GM23338 (cell line): ENCODE measurements around the gene SBF2. TPM values are rescaled to one million over a fixed set of nuclear protein-coding genes. Genes with fewer than 3 reads are reported as not detected.

Experiments used
- ATAC-seq: fragments of 200-7000 bp; cut with Tn5 transposase; 3 replicates; pipeline ENCODE4 v1.9.1; 2020
- DNase-seq: peaks from one replicate; pipeline ENCODE4 v3.0.0-alpha.2; 2015; ENCODE audit warnings: low spot score
- H2AFZ ChIP-seq: fragments of 200-600 bp; sonication (generic); 2 replicates; pipeline ENCODE4 v1.8.0; 2016; ENCODE audit warnings: antibody characterized with exemption, mild to moderate bottlenecking, moderate library complexity
- H3F3A ChIP-seq: fragments of 200-600 bp; sonication (generic); replicated peaks from 2 replicates; pipeline ENCODE4 v1.8.0; 2017; ENCODE audit warnings: antibody characterized with exemption, mixed run types, low read depth
- H3K27ac ChIP-seq: fragments of 200-600 bp; sonication (generic); 2 replicates; pipeline ENCODE4 v1.6.1; 2016; ENCODE audit warnings: low read depth
- H3K27me3 ChIP-seq: fragments of 200-600 bp; sonication (generic); 2 replicates; pipeline ENCODE4 v1.8.0; 2016; ENCODE audit warnings: mild to moderate bottlenecking, mixed run types, moderate library complexity; ENCODE audit not compliant: insufficient read depth
- H3K36me3 ChIP-seq: fragments of 200-600 bp; sonication (generic); 2 replicates; pipeline ENCODE4 v1.8.0; 2016; ENCODE audit warnings: mild to moderate bottlenecking; ENCODE audit not compliant: insufficient read depth
- H3K4me1 ChIP-seq: fragments of 200-600 bp; sonication (generic); 2 replicates; pipeline ENCODE4 v1.8.0; 2016; ENCODE audit warnings: mild to moderate bottlenecking, moderate library complexity; ENCODE audit not compliant: insufficient read depth
- H3K4me2 ChIP-seq: fragments of 200-600 bp; sonication (generic); 2 replicates; pipeline ENCODE4 v1.7.1; 2017; ENCODE audit warnings: mixed run types
- H3K4me3 ChIP-seq: fragments of 200-600 bp; sonication (generic); 2 replicates; pipeline ENCODE4 v1.6.1; 2016; ENCODE audit warnings: mixed run types
- H3K79me2 ChIP-seq: fragments of 200-600 bp; sonication (generic); replicated peaks from 2 replicates; pipeline ENCODE4 v1.8.0; 2017; ENCODE audit warnings: mild to moderate bottlenecking; ENCODE audit not compliant: insufficient read depth
- H3K9me2 ChIP-seq: fragments of 200-600 bp; sonication (generic); 2 replicates; pipeline ENCODE4 v1.8.0; 2017; ENCODE audit not compliant: insufficient read depth
- H4K20me1 ChIP-seq: fragments of 200-600 bp; sonication (generic); replicated peaks from 2 replicates; pipeline ENCODE4 v1.8.0; 2017; ENCODE audit warnings: mild to moderate bottlenecking; ENCODE audit not compliant: insufficient read depth
- H3K27ac Mint-ChIP-seq: 2 replicates; pipeline ENCODE4 v1.8.0; 2020; ENCODE audit warnings: inconsistent platforms, mild to moderate bottlenecking, moderate library complexity, mixed read lengths
- H3K27me3 Mint-ChIP-seq: 3 replicates; pipeline ENCODE4 v1.8.0; 2022; ENCODE audit warnings: low read depth, mild to moderate bottlenecking, moderate library complexity, mixed read lengths, inconsistent platforms; ENCODE audit not compliant: insufficient read depth, poor library complexity
- H3K36me3 Mint-ChIP-seq: 3 replicates; pipeline ENCODE4 v1.8.0; 2021; ENCODE audit warnings: low read depth, mild to moderate bottlenecking, inconsistent platforms, moderate library complexity, mixed read lengths
- H3K4me1 Mint-ChIP-seq: 3 replicates; pipeline ENCODE4 v1.8.0; 2020; ENCODE audit warnings: mild to moderate bottlenecking, inconsistent platforms, mixed read lengths
- H3K4me3 Mint-ChIP-seq: 3 replicates; pipeline ENCODE4 v1.8.0; 2021; ENCODE audit warnings: moderate library complexity, mild to moderate bottlenecking, inconsistent platforms, mixed read lengths
- H3K9me3 Mint-ChIP-seq: 3 replicates; pipeline ENCODE4 v1.8.0; 2020; ENCODE audit warnings: moderate library complexity, mild to moderate bottlenecking, inconsistent platforms, mixed read lengths
- CREB1 ChIP-seq: fragments of 250-450 bp; sonication (Bioruptor Pico); IDR thresholded peaks from 2 replicates; pipeline ENCODE4 v1.5.0; 2020; ENCODE audit warnings: low read depth, mild to moderate bottlenecking, moderate library complexity
- EZH2 ChIP-seq: fragments of 200-600 bp; sonication (generic); IDR thresholded peaks from one replicate; pipeline ENCODE4 v1.8.0; 2017; ENCODE audit warnings: antibody characterized with exemption, mild to moderate bottlenecking, low read depth; ENCODE audit not compliant: unreplicated experiment
- EZH2phosphoT487 ChIP-seq: fragments of 200-600 bp; sonication (generic); IDR thresholded peaks from one replicate; pipeline ENCODE4 v1.8.1; 2018; ENCODE audit warnings: antibody characterized with exemption; ENCODE audit not compliant: unreplicated experiment
- JUNB ChIP-seq: IDR thresholded peaks from one replicate; pipeline ENCODE4 v1.6.1; 2016; ENCODE audit warnings: antibody characterized with exemption; ENCODE audit not compliant: unreplicated experiment
- NANOG ChIP-seq: IDR thresholded peaks from 2 replicates; pipeline ENCODE4 v1.6.1; 2016; ENCODE audit warnings: antibody characterized with exemption, borderline replicate concordance
- POLR2AphosphoS5 ChIP-seq: IDR thresholded peaks from 2 replicates; pipeline ENCODE4 v1.6.1; 2016; ENCODE audit warnings: antibody characterized with exemption, low read depth
- STAT1 ChIP-seq: IDR thresholded peaks from one replicate; pipeline ENCODE4 v1.6.1; 2016; ENCODE audit warnings: antibody characterized with exemption; ENCODE audit not compliant: unreplicated experiment
- ZNF114 ChIP-seq: fragments of 250-450 bp; sonication (Bioruptor Pico); IDR thresholded peaks from 2 replicates; pipeline ENCODE4 v1.5.0; 2020; ENCODE audit warnings: mild to moderate bottlenecking, moderate library complexity
- ZNF331 ChIP-seq: fragments of 250-450 bp; sonication (Bioruptor Pico); IDR thresholded peaks from 2 replicates; pipeline ENCODE4 v1.5.0; 2020; ENCODE audit warnings: low read depth, mild to moderate bottlenecking, moderate library complexity
- polyA plus RNA-seq: library from polyadenylated mRNA; unstranded; fragments of >200 nt; fragmentation: Nextera tagmentation; extraction: Ambion mirVana; gene quantifications from 2 replicates; pipeline ENCODE4 v1.2.1, GENCODE V29; 2016
- total RNA-seq: library from RNA; depleted of rRNA; stranded (reverse); fragments of >200 nt; shearing (Covaris generic); gene quantifications from 2 replicates; pipeline ENCODE4 v1.2.3, GENCODE V29; 2014
- TF ChIP-seq, protein P1 (sequence below): IDR thresholded peaks from 2 replicates; pipeline ENCODE4 v1.6.1; 2016; ENCODE audit warnings: antibody characterized with exemption
- TF ChIP-seq, protein P2 (sequence below): IDR thresholded peaks from one replicate; pipeline ENCODE4 v1.6.1; 2018; ENCODE audit warnings: antibody characterized with exemption; ENCODE audit not compliant: unreplicated experiment
- TF ChIP-seq, protein P3 (sequence below), 2 experiments: fragments of 200-600 bp in 1 of 2; sonication (generic) in 1 of 2; conservative IDR thresholded peaks; 2 replicates each; pipeline versions ENCODE4 v1.5.1 to v1.6.1; 2016 to 2017; ENCODE audit warnings: antibody characterized with exemption in 2 of 2, low read depth in 2 of 2, mild to moderate bottlenecking in 2 of 2, moderate library complexity in 1 of 2
- TF ChIP-seq, protein P4 (sequence below): fragments of 250-450 bp; sonication (Bioruptor Pico); IDR thresholded peaks from 2 replicates; pipeline ENCODE4 v1.5.0; 2020; ENCODE audit warnings: mild to moderate bottlenecking, moderate library complexity

The SBF2 gene
- total and polyA plus RNA-seq, 2 experiments from 2014 or later: 25.6 to 53.5 TPM

DNA sequence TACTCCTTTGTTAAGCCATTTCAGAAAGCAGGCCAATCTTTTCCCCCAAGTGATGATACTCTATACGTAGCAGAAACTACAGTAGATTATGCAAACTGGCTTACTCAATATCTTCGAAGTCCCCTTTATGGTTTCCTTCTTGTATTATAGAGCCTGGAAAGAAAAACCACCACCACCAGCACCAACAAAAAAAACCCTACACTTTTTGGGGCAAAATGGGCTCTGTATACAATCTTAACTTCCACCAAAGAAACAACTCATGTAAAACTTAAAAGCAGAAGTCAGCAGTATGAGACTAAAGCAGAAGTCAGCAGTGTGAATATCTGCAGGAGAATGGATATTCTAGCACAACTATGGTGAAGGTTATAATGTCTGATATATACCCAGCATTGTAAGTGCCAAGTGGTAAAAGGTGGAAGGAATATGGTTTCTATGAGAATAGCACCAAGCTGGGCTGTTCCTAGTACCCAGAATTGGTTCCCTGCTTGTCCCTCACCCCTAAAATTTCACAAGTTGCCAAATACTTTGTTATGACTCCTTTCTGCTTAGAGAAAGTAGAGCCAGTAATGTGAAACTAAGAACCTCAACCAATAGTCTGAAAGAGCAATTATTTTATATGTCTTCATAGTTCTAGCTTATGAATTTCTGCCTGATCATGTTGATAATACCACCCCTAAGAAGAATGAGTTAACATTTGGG, 252.1 kb downstream of the SBF2 start:
- Histone ChIP-seq H3K27ac (no peak overlapping the region), H2AFZ (no peak overlapping the region), H3K9me2 (no peaks in the 10 kb centered on the region), H3K27me3 (no peaks in the 10 kb centered on the region), H3K4me1 (no peaks in the 10 kb centered on the region), H3K4me3 (no peak overlapping the region), H3K79me2 (0 out of 2 replicates have a peak, but pooled peaks cover 6% of the 10 kb centered on the region), H3K36me3 (peaks cover 16% of the 10 kb centered on the region; the same call in 1 of the 2 replicates), H4K20me1 (no peaks in the 10 kb centered on the region), H3K4me2 (no peak overlapping the region), H3F3A (no peaks in the 10 kb centered on the region)
- Mint-ChIP-seq H3K4me1 (peaks cover 3% of the 10 kb centered on the region; the same call in 1 of the 3 replicates), H3K27me3 (no peaks in the 10 kb centered on the region), H3K4me3 (no peak overlapping the region), H3K9me3 (peaks cover 31% of the 10 kb centered on the region), H3K36me3 (peaks cover 36% of the 10 kb centered on the region), H3K27ac (no peak overlapping the region)
- DNase-seq (no peak), ATAC-seq (no peak)
- TF ChIP-seq ZNF331 (CRISPR knock-in tag) (no peak), STAT1 (no peak), CREB1 (CRISPR knock-in tag) (no peak), ZNF114 (CRISPR knock-in tag) (no peak), POLR2AphosphoS5 (no peak), NANOG (no peak), EZH2phosphoT487 (no peak), JUNB (no peak), EZH2 (no peak)
- TF ChIP-seq, protein P1, sequence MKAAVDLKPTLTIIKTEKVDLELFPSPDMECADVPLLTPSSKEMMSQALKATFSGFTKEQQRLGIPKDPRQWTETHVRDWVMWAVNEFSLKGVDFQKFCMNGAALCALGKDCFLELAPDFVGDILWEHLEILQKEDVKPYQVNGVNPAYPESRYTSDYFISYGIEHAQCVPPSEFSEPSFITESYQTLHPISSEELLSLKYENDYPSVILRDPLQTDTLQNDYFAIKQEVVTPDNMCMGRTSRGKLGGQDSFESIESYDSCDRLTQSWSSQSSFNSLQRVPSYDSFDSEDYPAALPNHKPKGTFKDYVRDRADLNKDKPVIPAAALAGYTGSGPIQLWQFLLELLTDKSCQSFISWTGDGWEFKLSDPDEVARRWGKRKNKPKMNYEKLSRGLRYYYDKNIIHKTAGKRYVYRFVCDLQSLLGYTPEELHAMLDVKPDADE: no peak
- TF ChIP-seq, protein P2, sequence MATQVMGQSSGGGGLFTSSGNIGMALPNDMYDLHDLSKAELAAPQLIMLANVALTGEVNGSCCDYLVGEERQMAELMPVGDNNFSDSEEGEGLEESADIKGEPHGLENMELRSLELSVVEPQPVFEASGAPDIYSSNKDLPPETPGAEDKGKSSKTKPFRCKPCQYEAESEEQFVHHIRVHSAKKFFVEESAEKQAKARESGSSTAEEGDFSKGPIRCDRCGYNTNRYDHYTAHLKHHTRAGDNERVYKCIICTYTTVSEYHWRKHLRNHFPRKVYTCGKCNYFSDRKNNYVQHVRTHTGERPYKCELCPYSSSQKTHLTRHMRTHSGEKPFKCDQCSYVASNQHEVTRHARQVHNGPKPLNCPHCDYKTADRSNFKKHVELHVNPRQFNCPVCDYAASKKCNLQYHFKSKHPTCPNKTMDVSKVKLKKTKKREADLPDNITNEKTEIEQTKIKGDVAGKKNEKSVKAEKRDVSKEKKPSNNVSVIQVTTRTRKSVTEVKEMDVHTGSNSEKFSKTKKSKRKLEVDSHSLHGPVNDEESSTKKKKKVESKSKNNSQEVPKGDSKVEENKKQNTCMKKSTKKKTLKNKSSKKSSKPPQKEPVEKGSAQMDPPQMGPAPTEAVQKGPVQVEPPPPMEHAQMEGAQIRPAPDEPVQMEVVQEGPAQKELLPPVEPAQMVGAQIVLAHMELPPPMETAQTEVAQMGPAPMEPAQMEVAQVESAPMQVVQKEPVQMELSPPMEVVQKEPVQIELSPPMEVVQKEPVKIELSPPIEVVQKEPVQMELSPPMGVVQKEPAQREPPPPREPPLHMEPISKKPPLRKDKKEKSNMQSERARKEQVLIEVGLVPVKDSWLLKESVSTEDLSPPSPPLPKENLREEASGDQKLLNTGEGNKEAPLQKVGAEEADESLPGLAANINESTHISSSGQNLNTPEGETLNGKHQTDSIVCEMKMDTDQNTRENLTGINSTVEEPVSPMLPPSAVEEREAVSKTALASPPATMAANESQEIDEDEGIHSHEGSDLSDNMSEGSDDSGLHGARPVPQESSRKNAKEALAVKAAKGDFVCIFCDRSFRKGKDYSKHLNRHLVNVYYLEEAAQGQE: no peak
- TF ChIP-seq, protein P3, sequence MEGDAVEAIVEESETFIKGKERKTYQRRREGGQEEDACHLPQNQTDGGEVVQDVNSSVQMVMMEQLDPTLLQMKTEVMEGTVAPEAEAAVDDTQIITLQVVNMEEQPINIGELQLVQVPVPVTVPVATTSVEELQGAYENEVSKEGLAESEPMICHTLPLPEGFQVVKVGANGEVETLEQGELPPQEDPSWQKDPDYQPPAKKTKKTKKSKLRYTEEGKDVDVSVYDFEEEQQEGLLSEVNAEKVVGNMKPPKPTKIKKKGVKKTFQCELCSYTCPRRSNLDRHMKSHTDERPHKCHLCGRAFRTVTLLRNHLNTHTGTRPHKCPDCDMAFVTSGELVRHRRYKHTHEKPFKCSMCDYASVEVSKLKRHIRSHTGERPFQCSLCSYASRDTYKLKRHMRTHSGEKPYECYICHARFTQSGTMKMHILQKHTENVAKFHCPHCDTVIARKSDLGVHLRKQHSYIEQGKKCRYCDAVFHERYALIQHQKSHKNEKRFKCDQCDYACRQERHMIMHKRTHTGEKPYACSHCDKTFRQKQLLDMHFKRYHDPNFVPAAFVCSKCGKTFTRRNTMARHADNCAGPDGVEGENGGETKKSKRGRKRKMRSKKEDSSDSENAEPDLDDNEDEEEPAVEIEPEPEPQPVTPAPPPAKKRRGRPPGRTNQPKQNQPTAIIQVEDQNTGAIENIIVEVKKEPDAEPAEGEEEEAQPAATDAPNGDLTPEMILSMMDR (conservative IDR thresholded peaks at IDR 0.05; ENCODE audit: low read depth in 2 of 2): no peak
- TF ChIP-seq, protein P4, sequence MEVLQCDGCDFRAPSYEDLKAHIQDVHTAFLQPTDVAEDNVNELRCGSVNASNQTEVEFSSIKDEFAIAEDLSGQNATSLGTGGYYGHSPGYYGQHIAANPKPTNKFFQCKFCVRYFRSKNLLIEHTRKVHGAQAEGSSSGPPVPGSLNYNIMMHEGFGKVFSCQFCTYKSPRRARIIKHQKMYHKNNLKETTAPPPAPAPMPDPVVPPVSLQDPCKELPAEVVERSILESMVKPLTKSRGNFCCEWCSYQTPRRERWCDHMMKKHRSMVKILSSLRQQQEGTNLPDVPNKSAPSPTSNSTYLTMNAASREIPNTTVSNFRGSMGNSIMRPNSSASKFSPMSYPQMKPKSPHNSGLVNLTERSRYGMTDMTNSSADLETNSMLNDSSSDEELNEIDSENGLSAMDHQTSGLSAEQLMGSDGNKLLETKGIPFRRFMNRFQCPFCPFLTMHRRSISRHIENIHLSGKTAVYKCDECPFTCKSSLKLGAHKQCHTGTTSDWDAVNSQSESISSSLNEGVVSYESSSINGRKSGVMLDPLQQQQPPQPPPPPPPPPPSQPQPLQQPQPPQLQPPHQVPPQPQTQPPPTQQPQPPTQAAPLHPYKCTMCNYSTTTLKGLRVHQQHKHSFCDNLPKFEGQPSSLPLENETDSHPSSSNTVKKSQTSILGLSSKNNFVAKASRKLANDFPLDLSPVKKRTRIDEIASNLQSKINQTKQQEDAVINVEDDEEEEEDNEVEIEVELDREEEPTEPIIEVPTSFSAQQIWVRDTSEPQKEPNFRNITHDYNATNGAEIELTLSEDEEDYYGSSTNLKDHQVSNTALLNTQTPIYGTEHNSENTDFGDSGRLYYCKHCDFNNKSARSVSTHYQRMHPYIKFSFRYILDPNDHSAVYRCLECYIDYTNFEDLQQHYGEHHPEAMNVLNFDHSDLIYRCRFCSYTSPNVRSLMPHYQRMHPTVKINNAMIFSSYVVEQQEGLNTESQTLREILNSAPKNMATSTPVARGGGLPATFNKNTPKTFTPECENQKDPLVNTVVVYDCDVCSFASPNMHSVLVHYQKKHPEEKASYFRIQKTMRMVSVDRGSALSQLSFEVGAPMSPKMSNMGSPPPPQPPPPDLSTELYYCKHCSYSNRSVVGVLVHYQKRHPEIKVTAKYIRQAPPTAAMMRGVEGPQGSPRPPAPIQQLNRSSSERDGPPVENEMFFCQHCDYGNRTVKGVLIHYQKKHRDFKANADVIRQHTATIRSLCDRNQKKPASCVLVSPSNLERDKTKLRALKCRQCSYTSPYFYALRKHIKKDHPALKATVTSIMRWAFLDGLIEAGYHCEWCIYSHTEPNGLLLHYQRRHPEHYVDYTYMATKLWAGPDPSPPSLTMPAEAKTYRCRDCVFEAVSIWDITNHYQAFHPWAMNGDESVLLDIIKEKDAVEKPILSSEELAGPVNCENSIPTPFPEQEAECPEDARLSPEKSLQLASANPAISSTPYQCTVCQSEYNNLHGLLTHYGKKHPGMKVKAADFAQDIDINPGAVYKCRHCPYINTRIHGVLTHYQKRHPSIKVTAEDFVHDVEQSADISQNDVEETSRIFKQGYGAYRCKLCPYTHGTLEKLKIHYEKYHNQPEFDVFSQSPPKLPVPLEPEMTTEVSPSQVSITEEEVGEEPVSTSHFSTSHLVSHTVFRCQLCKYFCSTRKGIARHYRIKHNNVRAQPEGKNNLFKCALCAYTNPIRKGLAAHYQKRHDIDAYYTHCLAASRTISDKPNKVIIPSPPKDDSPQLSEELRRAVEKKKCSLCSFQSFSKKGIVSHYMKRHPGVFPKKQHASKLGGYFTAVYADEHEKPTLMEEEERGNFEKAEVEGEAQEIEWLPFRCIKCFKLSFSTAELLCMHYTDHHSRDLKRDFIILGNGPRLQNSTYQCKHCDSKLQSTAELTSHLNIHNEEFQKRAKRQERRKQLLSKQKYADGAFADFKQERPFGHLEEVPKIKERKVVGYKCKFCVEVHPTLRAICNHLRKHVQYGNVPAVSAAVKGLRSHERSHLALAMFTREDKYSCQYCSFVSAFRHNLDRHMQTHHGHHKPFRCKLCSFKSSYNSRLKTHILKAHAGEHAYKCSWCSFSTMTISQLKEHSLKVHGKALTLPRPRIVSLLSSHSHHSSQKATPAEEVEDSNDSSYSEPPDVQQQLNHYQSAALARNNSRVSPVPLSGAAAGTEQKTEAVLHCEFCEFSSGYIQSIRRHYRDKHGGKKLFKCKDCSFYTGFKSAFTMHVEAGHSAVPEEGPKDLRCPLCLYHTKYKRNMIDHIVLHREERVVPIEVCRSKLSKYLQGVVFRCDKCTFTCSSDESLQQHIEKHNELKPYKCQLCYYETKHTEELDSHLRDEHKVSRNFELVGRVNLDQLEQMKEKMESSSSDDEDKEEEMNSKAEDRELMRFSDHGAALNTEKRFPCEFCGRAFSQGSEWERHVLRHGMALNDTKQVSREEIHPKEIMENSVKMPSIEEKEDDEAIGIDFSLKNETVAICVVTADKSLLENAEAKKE (CRISPR knock-in tag): no peak
